CD1c-positive myeloid dendritic cell (primary cell): ENCODE measurements around the gene SLC1A4.

Source experiments
- DNase-seq: peaks from one replicate; pipeline ENCODE4 v3.0.0-alpha.2; 2016; ENCODE audit errors: extremely low spot score

Gene SLC1A4

GRCh38 chr2:65053199-65053598 lies 64.0 kb downstream of the SLC1A4 start:
- peak; percentile 91 for DNase-seq

- DNase-seq: no peak
Measured at GRCh38 chr2:65054749-65055421, 65.7 kb downstream of the SLC1A4 start.

- DNase-seq: peak; percentile 66
Measured at GRCh38 chr2:65055422-65056214, 66.4 kb downstream of the SLC1A4 start.

GRCh38 chr2:65056215-65057053 lies 67.2 kb downstream of the SLC1A4 start, which contains the start of gene CEP68:
CEP68 (plus strand) TSS chr2:65056416; CDS start chr2:65069445, 13,029 bp downstream.
- DNase-seq: peak; percentile 98

- no peak for DNase-seq
Measured at GRCh38 chr2:65057054-65057375, 67.8 kb downstream of the SLC1A4 start.

GRCh38 chr2:65057391-65058052 lies 68.3 kb downstream of the SLC1A4 start:
- peak; percentile 71 for DNase-seq

- no peak for DNase-seq
Measured at GRCh38 chr2:65059071-65059470, 69.9 kb downstream of the SLC1A4 start.

GRCh38 chr2:65061146-65061909 lies 72.1 kb downstream of the SLC1A4 start:
- DNase-seq: no peak

- no peak for DNase-seq
Measured at GRCh38 chr2:65061910-65062339, 72.7 kb downstream of the SLC1A4 start.

GRCh38 chr2:65062843-65063825 lies 73.9 kb downstream of the SLC1A4 start:
- DNase-seq: peak; percentile 78

GRCh38 chr2:65064728-65065552 lies 75.7 kb downstream of the SLC1A4 start:
- DNase-seq: peak; percentile 94

- DNase-seq: no peak
Measured at GRCh38 chr2:65067806-65068553, 78.8 kb downstream of the SLC1A4 start.

GRCh38 chr2:65069439-65069824 lies 80.2 kb downstream of the SLC1A4 start:
- DNase-seq: no peak

- no peak for DNase-seq
Measured at GRCh38 chr2:65070172-65070830, 81.1 kb downstream of the SLC1A4 start.

- no peak for DNase-seq
Measured at GRCh38 chr2:65070856-65071255, 81.7 kb downstream of the SLC1A4 start.

- no peak for DNase-seq
Measured at GRCh38 chr2:65071499-65072180, 82.4 kb downstream of the SLC1A4 start.
